Stimulated activated naive CD8-positive, alpha-beta T cell treated with anti-CD3 and anti-CD28 coated beads, Interleukin-15, Interleukin-2, amounts not matched to agents 100 ng/mL and 50 ng/mL, for 24 hours (primary cell): Measurements from ENCODE around the gene OSM.

Experiments
- H3K27ac Mint-ChIP-seq: one replicate; pipeline ENCODE4 v1.8.0; 2021; ENCODE audit warnings: mild to moderate bottlenecking, mixed read lengths
- H3K27me3 Mint-ChIP-seq: one replicate; pipeline ENCODE4 v1.8.0; 2021; ENCODE audit warnings: mixed read lengths
- H3K36me3 Mint-ChIP-seq: one replicate; pipeline ENCODE4 v1.8.0; 2021; ENCODE audit warnings: low read depth, mixed read lengths
- H3K4me1 Mint-ChIP-seq: one replicate; pipeline ENCODE4 v1.8.0; 2021; ENCODE audit warnings: low read depth, mixed read lengths
- H3K4me3 Mint-ChIP-seq: one replicate; pipeline ENCODE4 v1.8.0; 2021; ENCODE audit warnings: mild to moderate bottlenecking, mixed read lengths
- H3K9me3 Mint-ChIP-seq: one replicate; pipeline ENCODE4 v1.8.0; 2021; ENCODE audit warnings: mixed read lengths

The OSM gene

DNA sequence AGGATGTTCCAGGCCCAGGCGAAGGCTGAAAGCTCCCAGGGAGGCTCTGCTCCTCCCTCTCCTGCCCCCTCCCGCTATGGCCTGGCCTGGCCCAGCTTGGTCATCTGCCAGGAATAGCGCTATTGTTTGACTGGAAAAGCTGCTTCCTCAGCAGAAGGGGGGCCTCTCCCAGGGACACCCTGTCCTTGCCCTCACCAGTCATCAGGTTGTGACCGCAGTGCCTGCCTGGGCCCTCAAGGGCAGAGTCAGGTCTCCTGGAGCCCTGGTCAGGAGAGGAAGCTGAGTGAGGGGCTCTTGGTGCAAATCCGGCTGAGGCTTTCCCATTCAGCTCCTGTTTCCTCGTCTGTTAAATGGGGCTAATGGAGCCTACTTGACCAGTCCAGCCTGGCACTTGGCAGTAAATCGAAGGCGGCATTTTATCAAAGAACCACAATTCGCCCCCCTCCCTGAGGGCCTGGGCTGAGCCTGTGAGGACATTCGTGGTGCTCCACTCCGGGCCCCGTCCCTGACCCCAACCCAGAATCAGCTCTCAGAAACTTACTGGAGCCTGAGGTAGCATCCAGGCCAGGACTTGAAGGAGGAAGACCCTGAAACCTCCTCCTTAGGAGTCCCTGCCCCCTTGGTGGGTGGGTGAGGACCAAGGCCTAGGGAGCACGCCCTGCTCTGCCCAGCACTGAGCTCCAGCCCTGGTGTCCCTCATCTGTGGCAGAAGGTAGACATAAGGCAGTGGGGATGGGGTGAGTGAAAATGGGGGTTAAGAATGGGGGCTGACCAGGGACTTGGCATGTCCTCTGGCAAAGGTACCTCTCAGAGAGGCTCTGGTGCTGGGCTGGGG lies 24.6 kb upstream of the OSM start:
- Mint-ChIP-seq H3K9me3 (no peaks in the 10 kb centered on the region), H3K4me1 (peaks cover 21% of the 10 kb centered on the region), H3K27ac (no peak overlapping the region), H3K36me3 (peaks cover 9% of the 10 kb centered on the region), H3K4me3 (no peak overlapping the region), H3K27me3 (no peaks in the 10 kb centered on the region)

DNA sequence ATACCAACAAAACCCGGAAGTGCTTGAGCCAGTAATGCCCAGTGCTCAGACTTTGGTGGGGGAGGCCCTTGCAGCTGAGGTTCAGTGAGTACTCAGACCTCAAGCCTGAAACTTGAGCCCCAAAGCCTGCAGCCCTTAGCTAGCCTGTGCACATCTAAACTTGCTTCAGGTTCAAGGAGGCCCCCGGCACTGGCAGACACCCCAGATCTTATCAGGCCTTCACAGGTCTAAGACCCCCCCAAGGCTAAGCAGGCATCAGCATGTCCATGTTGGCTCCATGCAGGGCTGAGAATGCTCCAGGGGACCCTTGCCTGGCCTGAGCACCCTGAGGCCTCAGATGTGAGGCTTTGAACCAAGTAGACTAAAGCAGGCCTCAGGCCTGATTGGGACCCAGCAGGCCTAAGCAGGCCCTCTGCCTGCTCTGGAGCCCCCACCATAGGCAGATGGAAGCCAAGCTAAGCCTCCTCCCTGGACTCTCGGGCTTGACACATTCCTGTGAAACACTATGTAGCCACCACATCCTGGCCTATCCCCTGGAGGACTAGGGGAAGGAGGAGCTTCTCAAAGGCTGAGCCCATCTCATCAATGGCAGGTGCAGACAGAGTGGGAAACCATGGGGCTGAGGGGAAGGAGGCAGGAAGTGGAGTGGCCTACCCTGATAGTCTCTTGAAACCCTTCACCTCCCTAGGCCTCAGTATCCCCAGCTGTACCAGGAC lies 23.8 kb upstream of the OSM start:
- Mint-ChIP-seq H3K4me1 (peaks cover 13% of the 10 kb centered on the region), H3K27ac (no peak overlapping the region), H3K4me3 (peak overlapping the region; percentile 76), H3K27me3 (no peaks in the 10 kb centered on the region), H3K36me3 (peaks cover 9% of the 10 kb centered on the region), H3K9me3 (no peaks in the 10 kb centered on the region)

DNA sequence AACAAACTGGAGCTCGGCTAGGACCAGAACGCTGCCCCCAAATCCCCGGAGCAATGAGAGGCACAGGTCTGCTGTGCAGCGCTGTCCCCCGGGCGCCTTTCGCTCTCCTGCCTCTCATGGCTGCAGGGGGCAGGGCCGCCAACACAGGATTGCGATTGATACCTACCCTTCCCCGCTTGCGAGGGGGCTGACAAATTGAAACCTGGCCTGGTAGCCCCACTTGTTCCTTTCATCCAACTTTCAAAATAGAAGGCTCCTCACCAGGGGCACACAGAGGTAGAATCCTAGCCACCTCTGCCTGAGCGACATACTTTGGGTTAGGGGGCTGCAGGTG lies 23.3 kb upstream of the OSM start:
- peak overlapping the region; percentile 76 for H3K4me3 Mint-ChIP-seq
- H3K4me1 Mint-ChIP-seq = peaks cover 13% of the 10 kb centered on the region
- no peak overlapping the region for H3K27ac Mint-ChIP-seq
- H3K27me3 Mint-ChIP-seq = no peaks in the 10 kb centered on the region
- H3K36me3 Mint-ChIP-seq = peaks cover 9% of the 10 kb centered on the region
- no peaks in the 10 kb centered on the region for H3K9me3 Mint-ChIP-seq

DNA sequence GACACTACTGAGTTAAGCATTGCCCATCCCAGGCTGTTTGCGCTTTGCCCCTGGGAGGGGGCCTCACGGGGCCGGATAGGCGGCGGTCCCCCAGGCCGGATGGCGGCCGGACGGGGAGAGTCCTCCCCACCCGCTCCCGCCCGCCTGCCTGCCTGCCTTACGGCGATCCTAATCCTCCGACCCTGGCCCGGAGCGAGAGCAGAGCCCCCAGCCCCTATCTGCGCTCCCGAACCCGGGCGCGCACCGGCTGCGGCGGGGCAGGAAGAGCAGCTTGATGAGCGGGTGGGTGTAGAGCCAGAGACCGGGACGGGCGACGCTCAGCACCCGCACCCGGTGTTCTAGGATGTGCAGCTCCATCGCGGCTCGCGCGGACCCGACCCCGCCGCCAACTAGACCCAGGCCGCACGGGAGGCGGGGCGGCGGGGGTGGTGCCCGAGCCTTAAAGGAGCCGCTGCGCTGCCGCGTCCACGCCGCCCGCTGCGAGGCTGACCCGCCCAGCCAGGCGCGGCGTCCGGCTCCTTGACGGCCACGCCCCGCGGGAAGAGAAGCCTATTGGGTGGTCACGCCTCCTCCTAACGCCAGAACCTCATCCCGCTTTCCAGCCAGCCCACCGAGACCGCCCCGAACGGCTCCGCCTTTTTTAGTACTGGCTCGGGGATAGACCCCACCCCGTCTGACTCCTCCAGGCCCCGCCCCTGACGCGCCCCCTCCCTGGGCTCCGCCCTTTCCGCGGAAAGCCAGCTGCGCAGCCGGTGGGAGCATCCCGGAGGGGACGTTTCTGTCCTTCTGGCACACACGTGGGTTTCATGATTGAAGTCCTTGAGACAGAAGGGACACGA lies 22.7 kb upstream of the OSM start, which contains the start of gene CASTOR1:
Gene CASTOR1, minus strand, starts transcription at position 365 of the 839 bp plus-strand sequence. Its CDS starts 8 bp downstream, at position 357.
- no peaks in the 10 kb centered on the region for H3K9me3 Mint-ChIP-seq
- H3K27me3 Mint-ChIP-seq = no peaks in the 10 kb centered on the region
- H3K36me3 Mint-ChIP-seq = peaks cover 9% of the 10 kb centered on the region
- peak within 1 kb of the TSS; percentile 76 for H3K4me3 Mint-ChIP-seq
- H3K27ac Mint-ChIP-seq = peak within 1 kb of the TSS; percentile 28
- H3K4me1 Mint-ChIP-seq = peaks cover 13% of the 10 kb centered on the region

DNA sequence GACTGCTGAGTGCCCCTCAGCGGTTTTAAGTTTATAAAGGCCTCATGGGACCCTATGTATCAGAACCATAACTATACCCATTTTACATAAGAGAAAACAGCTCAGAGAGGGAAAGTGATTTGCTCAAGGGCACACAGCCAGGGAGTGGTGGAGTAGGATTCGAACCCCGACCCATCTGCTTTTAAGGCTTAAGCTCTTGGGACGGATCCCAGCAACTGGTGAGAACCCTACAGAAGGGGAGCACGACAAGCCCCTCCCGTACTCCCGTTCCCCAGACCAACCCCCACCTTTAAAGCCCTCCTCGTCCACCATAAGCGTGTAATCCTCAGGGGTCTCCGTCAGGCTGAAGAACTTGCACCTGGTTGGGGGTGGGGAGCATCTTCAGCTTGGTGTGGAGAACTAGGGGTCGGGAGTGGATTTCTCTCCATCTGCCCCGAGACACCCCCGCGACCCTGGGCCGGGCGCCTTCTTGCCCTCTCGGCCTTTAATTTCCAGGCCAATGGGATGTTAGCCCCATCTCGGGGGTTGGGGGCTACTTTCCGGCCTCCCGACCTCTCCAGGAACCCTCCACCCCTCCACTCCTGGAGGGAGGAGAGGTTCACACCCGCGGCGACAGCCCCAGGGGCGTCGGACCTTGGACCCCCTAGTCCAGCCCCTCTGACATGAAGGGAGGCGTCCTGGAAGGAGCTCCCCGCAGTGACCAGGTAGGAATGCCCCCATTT lies 21.9 kb upstream of the OSM start:
- no peaks in the 10 kb centered on the region for H3K27me3 Mint-ChIP-seq
- H3K4me1 Mint-ChIP-seq = peaks cover 13% of the 10 kb centered on the region
- peak overlapping the region; percentile 28 for H3K27ac Mint-ChIP-seq
- no peaks in the 10 kb centered on the region for H3K9me3 Mint-ChIP-seq
- peak overlapping the region; percentile 76 for H3K4me3 Mint-ChIP-seq
- peaks cover 7% of the 10 kb centered on the region for H3K36me3 Mint-ChIP-seq

DNA sequence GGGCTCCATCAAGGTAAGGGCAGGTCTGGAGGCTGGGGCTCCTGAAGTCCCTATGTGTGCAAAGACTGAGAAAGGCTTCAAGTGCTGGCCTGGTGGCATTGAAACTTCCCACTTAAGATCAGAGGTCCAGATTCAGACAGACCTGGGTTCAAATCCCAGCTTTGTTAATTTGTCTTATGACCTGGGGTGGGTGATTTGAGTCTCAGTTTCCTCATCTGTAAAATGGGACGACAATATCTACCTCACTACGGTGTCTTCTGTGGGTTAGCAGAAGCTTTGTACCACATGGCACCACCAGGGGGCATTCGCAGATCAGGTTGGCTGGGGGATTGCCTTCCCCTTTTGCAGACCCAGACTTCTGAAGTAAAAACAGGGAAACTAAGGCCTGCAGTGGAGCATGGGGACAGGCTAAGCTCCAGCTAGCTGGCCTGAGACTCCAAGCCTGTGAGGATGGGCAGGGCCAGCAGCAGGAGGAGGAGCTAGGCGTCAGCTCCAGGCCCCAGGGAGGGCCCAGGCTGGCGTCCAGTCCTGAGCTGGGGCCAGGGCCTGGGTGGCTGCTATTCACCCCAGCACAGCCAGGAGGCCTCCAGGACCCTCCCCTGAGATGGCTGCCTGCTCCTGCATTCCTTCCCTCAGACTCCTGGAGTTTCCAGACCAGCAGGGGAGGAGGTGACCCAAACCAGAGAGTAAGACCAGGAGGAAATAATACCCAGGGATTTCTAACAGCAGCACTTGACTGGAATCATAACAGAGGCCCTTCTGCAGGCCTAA lies 21.2 kb upstream of the OSM start:
- Mint-ChIP-seq H3K9me3 (no peaks in the 10 kb centered on the region), H3K27me3 (no peaks in the 10 kb centered on the region), H3K4me3 (peak overlapping the region; percentile 76), H3K27ac (peak overlapping the region; percentile 28), H3K4me1 (peaks cover 17% of the 10 kb centered on the region), H3K36me3 (no peaks in the 10 kb centered on the region)

DNA sequence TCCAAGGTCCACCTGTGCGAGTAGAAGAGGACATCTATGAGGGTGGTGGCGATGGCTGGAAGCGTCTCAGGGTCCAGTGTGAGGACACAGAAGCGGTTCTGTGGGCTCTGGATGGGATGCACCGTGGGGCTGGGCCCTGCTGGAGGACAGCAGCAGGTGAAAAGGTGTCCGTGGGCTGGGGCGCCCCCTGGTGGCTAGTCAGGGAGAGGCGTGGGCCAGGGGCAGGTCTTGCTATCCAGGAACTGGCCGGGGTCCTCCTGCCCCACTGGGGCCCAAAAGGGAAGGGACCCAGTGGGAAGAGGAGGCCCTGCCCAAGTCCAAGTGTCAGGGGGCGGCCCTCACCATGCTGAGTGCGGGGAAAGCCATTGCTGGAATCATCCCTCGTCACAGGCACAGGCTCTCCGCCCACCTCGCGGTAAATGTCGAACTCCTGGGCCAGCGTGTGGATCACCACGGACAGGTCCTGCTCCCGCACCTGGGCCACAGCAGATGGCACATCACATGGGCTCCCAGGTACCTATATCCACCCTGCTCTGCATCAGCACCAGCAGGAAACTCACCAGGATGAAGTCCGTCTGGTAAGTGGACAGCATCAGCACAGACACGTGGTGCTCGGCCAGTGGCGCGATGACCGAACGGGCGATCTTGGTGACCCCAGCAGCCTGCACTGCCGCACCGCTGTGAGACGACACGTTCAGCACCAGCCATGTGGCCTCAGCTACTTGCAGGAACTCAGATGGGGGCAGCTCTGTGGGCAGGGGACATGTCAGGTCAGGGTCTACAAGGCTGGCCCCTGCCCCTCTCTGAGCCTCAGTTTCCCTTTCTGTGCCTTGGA lies 20.4 kb upstream of the OSM start:
- Mint-ChIP-seq H3K27ac (no peak overlapping the region), H3K4me3 (no peak overlapping the region), H3K4me1 (peaks cover 17% of the 10 kb centered on the region), H3K36me3 (no peaks in the 10 kb centered on the region), H3K9me3 (no peaks in the 10 kb centered on the region), H3K27me3 (no peaks in the 10 kb centered on the region)

DNA sequence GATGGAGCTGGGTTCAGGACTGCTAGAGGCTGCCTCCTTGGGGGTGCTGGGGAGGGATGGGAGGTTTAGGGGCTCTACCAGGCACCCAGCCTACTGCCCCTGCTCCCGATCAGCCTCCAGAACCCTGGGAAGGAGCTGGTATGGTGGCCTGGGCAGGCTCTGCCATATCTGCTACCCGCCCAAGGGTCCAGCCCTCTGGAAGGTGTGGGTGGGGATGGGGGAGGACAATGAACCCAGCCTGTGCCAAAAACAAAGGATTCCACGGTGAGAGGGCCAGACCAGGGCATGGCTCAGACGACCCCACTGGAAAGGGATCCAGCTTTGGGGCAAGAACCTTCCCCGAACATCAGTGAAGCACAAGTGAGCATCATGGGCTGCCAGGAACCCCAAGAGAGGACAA lies 19.7 kb upstream of the OSM start:
- Mint-ChIP-seq H3K27me3 (no peaks in the 10 kb centered on the region), H3K36me3 (no peaks in the 10 kb centered on the region), H3K4me1 (peaks cover 17% of the 10 kb centered on the region), H3K27ac (no peak overlapping the region), H3K4me3 (no peak overlapping the region), H3K9me3 (no peaks in the 10 kb centered on the region)

DNA sequence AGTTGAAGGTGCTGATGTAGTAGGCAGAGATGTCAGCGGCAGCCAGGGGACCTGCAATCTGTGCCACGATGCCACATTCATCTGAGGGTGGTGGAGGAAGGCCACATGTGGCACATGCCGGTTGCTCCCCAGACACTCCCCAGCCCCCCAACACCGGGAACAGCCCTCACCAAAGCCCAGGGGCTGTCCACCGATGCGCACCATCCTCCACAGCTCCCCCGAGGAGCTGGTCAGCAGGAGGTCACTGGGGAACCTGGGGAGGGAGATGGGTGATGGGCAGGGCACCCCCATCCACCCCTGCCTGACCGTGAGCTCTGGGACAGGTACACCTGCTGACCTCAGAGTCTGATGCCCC lies 19.2 kb upstream of the OSM start:
- no peaks in the 10 kb centered on the region for H3K27me3 Mint-ChIP-seq
- no peak overlapping the region for H3K27ac Mint-ChIP-seq
- no peak overlapping the region for H3K4me3 Mint-ChIP-seq
- no peaks in the 10 kb centered on the region for H3K9me3 Mint-ChIP-seq
- H3K36me3 Mint-ChIP-seq = no peaks in the 10 kb centered on the region
- peaks cover 17% of the 10 kb centered on the region for H3K4me1 Mint-ChIP-seq

DNA sequence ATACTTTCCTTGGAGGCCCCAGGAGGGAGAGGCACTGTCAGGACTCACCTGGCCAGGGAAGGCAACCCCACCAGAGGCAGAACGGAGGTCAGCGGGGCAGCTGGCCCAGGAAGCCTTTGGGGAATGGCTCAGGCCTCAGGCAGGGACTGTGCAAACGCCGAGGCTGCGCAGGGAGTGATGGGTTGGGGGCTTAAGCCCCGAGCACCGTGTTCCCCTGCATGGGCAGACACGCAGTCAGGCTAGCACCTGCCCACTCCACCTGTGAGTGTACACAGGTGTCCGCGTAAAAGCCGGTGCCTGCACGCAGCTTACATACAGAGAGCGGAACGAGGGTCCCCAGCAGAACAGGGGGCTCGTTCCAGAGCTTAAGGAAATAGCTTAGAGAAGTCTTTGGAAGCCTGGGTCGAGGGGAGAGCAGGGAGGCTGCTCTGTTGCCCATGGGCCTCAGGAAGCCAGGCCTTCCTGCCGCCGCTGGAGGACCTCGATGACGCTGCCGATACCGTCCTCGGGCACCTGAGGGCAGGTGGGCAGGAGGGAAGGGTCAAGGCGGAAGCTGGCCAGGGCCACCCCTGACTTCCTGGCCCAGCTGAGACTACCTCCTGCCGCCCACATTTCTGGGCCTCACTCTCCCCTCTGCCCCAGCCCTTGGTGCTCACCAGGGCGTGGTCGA lies 18.7 kb upstream of the OSM start:
- Mint-ChIP-seq H3K4me1 (peaks cover 17% of the 10 kb centered on the region), H3K9me3 (no peaks in the 10 kb centered on the region), H3K27me3 (no peaks in the 10 kb centered on the region), H3K27ac (no peak overlapping the region), H3K4me3 (no peak overlapping the region), H3K36me3 (no peaks in the 10 kb centered on the region)

DNA sequence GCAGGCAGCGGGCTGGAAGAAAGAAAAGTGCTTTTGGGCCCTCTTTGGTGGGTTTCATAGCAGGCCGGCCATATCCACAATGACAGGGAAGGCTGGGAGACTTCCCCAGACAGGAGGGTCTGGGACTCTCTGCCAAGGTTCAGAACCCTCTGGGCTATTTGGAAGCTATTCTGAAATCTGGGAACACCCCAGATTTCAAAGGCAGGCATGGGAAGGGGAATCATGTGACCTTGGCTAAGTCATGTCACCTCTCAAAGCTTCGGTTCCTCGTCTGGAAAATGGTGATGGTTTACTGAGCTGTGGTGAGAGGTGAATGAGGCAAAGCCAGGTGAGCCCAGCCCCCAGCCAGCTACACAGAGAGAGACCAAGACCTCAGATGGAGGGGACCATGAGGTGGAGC lies 18.0 kb upstream of the OSM start:
- Mint-ChIP-seq H3K27ac (no peak overlapping the region), H3K4me3 (no peak overlapping the region), H3K27me3 (no peaks in the 10 kb centered on the region), H3K4me1 (peaks cover 12% of the 10 kb centered on the region), H3K36me3 (no peaks in the 10 kb centered on the region), H3K9me3 (no peaks in the 10 kb centered on the region)

DNA sequence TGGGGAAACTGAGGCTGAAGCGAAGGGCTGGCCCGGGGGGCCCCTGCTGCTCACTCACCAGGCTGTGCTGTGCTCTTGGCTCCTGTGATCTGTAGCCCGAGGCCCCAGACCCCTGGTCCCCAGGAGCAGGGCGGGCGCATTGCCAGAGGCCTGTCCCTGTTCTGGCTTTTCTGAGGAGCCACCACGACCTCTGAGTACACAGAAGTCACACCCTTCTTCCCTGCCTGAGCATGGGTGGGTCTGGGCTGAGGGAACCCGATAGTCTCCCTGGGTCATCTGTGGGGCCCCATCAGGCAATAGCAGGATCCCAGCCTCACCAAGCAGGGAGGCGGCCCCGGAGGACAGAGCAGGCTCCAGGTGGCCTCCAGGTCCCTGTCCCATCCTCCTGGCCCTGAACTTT lies 17.5 kb upstream of the OSM start:
- H3K36me3 Mint-ChIP-seq = no peaks in the 10 kb centered on the region
- H3K27me3 Mint-ChIP-seq = no peaks in the 10 kb centered on the region
- no peak overlapping the region for H3K4me3 Mint-ChIP-seq
- H3K4me1 Mint-ChIP-seq = peaks cover 12% of the 10 kb centered on the region
- H3K9me3 Mint-ChIP-seq = no peaks in the 10 kb centered on the region
- H3K27ac Mint-ChIP-seq = no peak overlapping the region

DNA sequence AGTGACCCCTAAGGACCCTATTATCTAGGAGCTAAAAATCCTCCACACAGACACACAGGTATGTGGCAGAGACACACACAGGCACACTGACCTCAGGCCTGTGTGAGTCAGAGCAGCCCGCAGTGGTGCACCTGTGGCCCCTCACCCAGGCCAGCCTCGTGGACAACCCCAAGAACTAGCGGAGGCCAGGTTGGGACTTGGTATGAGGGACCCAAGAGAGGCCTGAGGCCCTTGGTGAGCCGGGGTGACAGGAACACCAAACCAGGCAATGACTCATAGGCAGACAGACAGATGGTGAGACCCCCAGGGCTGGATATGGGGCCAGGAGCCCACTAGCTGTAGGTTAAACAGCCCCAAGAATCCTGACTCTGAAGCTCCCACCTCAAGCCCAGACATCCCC lies 16.7 kb upstream of the OSM start:
- peaks cover 15% of the 10 kb centered on the region for H3K4me1 Mint-ChIP-seq
- no peaks in the 10 kb centered on the region for H3K9me3 Mint-ChIP-seq
- H3K27ac Mint-ChIP-seq = no peak overlapping the region
- H3K4me3 Mint-ChIP-seq = no peak overlapping the region
- H3K36me3 Mint-ChIP-seq = no peaks in the 10 kb centered on the region
- peaks cover 3% of the 10 kb centered on the region for H3K27me3 Mint-ChIP-seq
